Measurements from ENCODE around the gene GABRB3. TPM values are rescaled to one million over a fixed set of nuclear protein-coding genes. Genes with fewer than 3 reads are reported as not detected.

The GABRB3 gene
- total and polyA plus RNA-seq, 4 donors, result 0.09 to 1.2 (median 0.50) TPM

- TF ChIP-seq NR2F2 (IDR thresholded peaks at IDR 0.05) (no peak), REST (IDR thresholded peaks at IDR 0.05) (no peak), MAX (IDR thresholded peaks at IDR 0.05) (no peak), HNF4A (conservative IDR thresholded peaks at IDR 0.05) (no peak), TAF1 (conservative IDR thresholded peaks at IDR 0.05) (no peak), FOXA1 (IDR thresholded peaks at IDR 0.05) (no peak), FOXA2 (IDR thresholded peaks at IDR 0.05) (no peak), ATF3 (IDR thresholded peaks at IDR 0.05) (no peak), RAD21 (IDR thresholded peaks at IDR 0.05) (no peak)
- Histone ChIP-seq H3K4me1 (ENCODE audit: control insufficient read depth in 4 of 4, insufficient read depth in 4 of 4, low read length in 3 of 4) (no peaks in the 10 kb centered on the region), H3K27me3 (ENCODE audit: control insufficient read depth in 4 of 4, insufficient read depth in 4 of 4, low read length in 3 of 4) (peaks cover 0 to 5% (median 0%) of the 10 kb centered on the region in 4 donors), H3K27ac (ENCODE audit: low read depth in 1 of 2, low read length in 2 of 2) (no peak overlapping the region), H3K36me3 (ENCODE audit: control insufficient read depth in 4 of 4, insufficient read depth in 3 of 4, low read depth in 1 of 4, low read length in 3 of 4) (no peaks in the 10 kb centered on the region), H3K9me3 (ENCODE audit: control insufficient read depth in 4 of 4, low read length in 3 of 4) (no peaks in the 10 kb centered on the region), H3K9ac (ENCODE audit: low read depth in 1 of 2, low read length in 2 of 2) (no peak overlapping the region), H3K4me3 (ENCODE audit: low read depth in 1 of 3, low read length in 3 of 3) (no peak overlapping the region)
- no peak for DNase-seq (ENCODE audit: low spot score)
- WGBS, result 49% methylated on average over 5 of the region's 5 CpGs
These were observed 50.2 kb downstream of the GABRB3 start for GRCh38 chr15:26722621-26723160.

- WGBS, result 35% methylated on average over 5 of the region's 5 CpGs
- Histone ChIP-seq H3K4me3 (ENCODE audit: low read depth in 1 of 3, low read length in 3 of 3) (no peak overlapping the region), H3K27ac (ENCODE audit: low read depth in 1 of 2, low read length in 2 of 2) (no peak overlapping the region), H3K9me3 (ENCODE audit: control insufficient read depth in 4 of 4, low read length in 3 of 4) (peaks cover 0 to 2% (median 0%) of the 10 kb centered on the region in 4 donors), H3K36me3 (ENCODE audit: control insufficient read depth in 4 of 4, insufficient read depth in 3 of 4, low read depth in 1 of 4, low read length in 3 of 4) (no peaks in the 10 kb centered on the region), H3K27me3 (ENCODE audit: control insufficient read depth in 4 of 4, insufficient read depth in 4 of 4, low read length in 3 of 4) (no peaks in the 10 kb centered on the region), H3K9ac (ENCODE audit: low read depth in 1 of 2, low read length in 2 of 2) (no peak overlapping the region), H3K4me1 (ENCODE audit: control insufficient read depth in 4 of 4, insufficient read depth in 4 of 4, low read length in 3 of 4) (no peaks in the 10 kb centered on the region)
- TF ChIP-seq YY1 (IDR thresholded peaks at IDR 0.05), result no peak
- no peak for TF ChIP-seq JUND (IDR thresholded peaks at IDR 0.05)
- TF ChIP-seq RXRA (IDR thresholded peaks at IDR 0.05), result no peak
- TF ChIP-seq TAF1 (conservative IDR thresholded peaks at IDR 0.05), result no peak
- no peak for DNase-seq (ENCODE audit: low spot score)
These were observed 51.5 kb downstream of the GABRB3 start for GRCh38 chr15:26721232-26721967.

- Histone ChIP-seq H3K4me1 (ENCODE audit: control insufficient read depth in 4 of 4, insufficient read depth in 4 of 4, low read length in 3 of 4) (no peaks in the 10 kb centered on the region), H3K9ac (ENCODE audit: low read depth in 1 of 2, low read length in 2 of 2) (no peak overlapping the region), H3K4me3 (ENCODE audit: low read depth in 1 of 3, low read length in 3 of 3) (no peak overlapping the region), H3K27me3 (ENCODE audit: control insufficient read depth in 4 of 4, insufficient read depth in 4 of 4, low read length in 3 of 4) (no peaks in the 10 kb centered on the region), H3K9me3 (ENCODE audit: control insufficient read depth in 4 of 4, low read length in 3 of 4) (peaks cover 0 to 2% (median 0%) of the 10 kb centered on the region in 4 donors), H3K27ac (ENCODE audit: low read depth in 1 of 2, low read length in 2 of 2) (no peak overlapping the region), H3K36me3 (ENCODE audit: control insufficient read depth in 4 of 4, insufficient read depth in 3 of 4, low read depth in 1 of 4, low read length in 3 of 4) (no peaks in the 10 kb centered on the region)
- DNase-seq (ENCODE audit: low spot score), result no peak
- 29% methylated on average over 5 of the region's 5 CpGs for WGBS
- TF ChIP-seq RAD21 (IDR thresholded peaks at IDR 0.05) (no peak), CTCF (IDR thresholded peaks at IDR 0.05; ENCODE audit: low read depth, low read length, missing input control) (no peak), HNF4G (IDR thresholded peaks at IDR 0.05) (no peak), NR2F2 (IDR thresholded peaks at IDR 0.05) (no peak), SP1 (IDR thresholded peaks at IDR 0.05) (no peak), ZBTB33 (IDR thresholded peaks at IDR 0.05) (no peak), EGR1 (IDR thresholded peaks at IDR 0.05; ENCODE audit: low read depth in 2 of 2) (no peak), YY1 (IDR thresholded peaks at IDR 0.05) (no peak), GABPA (IDR thresholded peaks at IDR 0.05 in 1 of 2, conservative IDR thresholded peaks at IDR 0.05 in 1 of 2) (no peak)
These were observed 52.3 kb downstream of the GABRB3 start for GRCh38 chr15:26720546-26720945.
